Upper lobe of left lung (tissue), 4 donors: ENCODE data around the gene MMP26.

ENCODE experiments used
- CTCF ChIP-seq, 6 experiments: fragments of 450-650 bp in 4 of 6; fragments of 200-600 bp in 2 of 6; sonication (generic) in 2 of 6; IDR thresholded peaks; one replicate each; pipeline ENCODE4 v1.5.1; 2016 to 2019; ENCODE audit warnings: antibody characterized with exemption in 6 of 6
- POLR2A ChIP-seq, 4 donors: fragments of 450-650 bp; IDR thresholded peaks; one replicate each; pipeline ENCODE4 v1.5.1; 2016 to 2017; ENCODE audit warnings: antibody characterized with exemption in 4 of 4, mild to moderate bottlenecking in 2 of 4
- POLR2AphosphoS5 ChIP-seq, 2 donors: sonication (generic); formaldehyde crosslinking; IDR thresholded peaks; one replicate each; pipeline ENCODE4 v1.5.1; 2017; ENCODE audit warnings: antibody characterized with exemption in 2 of 2

- TF ChIP-seq CTCF (IDR thresholded peaks at IDR 0.05) (no peak), POLR2A (IDR thresholded peaks at IDR 0.05) (no peak), POLR2AphosphoS5 (IDR thresholded peaks at IDR 0.05) (no peak)
These were observed 30.8 kb upstream of the MMP26 start for GRCh38 chr11:4673781-4674180.
